GM19455 (cell line): ENCODE measurements around the gene TLL2.

Source experiments
- ATAC-seq: cut with Tn5 transposase; IDR thresholded peaks from one replicate; pipeline ENCODE4 v1.9.1; 2021; ENCODE audit not compliant: unreplicated experiment

TLL2 gene

GRCh38 chr10:96509017-96509641 is 4.6 kb downstream of the TLL2 start:
- no peak for ATAC-seq

DNA sequence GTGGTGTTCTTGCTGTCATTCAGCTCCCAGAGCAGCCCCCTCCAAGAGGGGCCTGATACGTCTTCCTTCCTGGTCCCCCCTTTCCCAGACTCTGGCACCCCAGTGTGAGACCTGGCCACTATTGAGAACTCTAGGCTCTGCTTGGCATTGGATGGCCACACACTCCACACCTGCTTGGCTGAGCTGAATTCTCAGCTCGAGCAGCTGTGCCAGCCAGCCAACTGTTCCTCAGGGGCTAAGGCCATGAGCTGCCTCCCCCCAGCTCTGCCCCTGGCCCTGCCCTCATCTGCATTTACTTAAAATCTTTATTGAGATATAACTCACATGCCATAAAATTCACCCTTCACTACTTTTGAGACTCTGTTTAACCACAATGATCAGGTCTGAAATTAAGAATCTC is 6.7 kb downstream of the TLL2 start:
- no peak for ATAC-seq

DNA sequence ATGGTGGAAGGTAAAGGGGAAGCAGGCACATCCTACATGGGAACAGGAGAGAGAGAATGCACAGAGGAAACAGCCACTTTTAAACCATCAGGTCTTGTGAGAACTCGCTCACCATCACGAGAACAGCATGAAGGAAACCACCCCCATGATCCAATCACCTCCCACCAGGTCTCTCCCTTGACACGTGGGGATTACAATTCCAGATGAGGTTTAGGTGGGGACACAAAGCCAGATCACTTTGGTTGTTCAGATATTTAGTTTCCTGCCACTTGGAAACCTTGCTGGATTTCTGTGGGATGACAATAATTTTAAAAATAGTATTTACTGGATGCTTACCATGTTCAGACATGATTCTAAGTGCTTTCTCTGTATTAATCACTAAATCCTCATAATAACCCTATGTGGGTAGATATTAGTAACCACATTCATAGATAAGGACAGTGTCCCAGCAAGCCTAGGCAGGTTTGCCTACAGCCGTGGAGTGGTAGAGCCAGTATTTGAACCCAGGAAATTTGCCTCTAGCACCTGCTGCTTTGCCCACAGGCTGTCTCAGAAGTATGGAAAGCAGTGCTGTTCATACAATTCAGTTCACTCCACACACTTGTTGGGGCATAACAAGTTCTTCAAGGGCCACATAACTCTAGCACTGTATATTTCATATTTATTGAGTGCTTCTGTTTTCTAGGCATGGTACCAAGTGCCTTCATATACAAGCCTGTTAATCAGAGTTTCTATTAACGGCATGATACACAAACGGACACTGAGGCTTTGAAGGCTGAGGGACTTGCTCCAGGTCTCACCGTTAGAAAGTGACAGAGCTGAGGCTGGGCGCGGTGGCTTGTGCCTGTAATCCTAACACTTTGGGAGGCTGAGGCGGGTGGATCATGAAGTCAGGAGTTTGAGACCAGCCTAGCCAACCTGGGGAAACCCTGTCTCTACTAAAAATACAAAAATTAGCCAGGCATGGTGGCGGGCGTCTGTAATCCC is 8.3 kb downstream of the TLL2 start:
- no peak for ATAC-seq

DNA sequence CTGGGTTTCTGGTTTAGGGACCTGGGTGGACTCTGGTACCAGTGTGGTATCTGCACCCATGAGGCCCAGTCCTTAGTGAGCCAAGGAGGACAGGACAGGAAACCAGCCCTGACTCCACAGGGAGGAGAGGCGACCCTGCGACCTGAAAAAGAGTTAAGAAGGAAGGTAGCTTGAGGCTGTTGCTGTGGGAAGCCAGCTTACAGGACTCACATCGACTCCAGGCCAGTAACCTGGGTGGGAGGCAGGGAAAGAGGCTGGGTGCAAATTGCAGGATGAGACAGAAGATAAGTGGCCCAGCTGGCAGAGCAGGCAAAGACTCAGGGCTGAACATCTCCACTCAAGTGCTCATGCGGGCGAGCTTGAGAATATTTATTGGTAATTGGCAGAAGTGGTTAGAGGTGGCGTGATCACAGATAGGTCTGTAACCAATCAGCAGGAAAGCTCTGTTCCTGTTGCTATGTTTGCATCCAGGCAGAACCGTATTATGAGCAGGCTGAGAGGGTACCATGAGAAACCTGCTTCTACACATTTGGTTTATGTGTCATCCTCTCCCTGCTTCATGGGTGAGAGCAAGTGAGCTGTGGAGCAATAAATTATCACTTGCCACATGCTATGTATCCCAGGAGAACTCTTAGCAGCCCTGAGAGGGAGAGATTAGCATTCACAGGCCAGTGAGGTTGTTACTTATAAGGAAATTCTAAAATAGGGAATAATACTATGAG is 11.0 kb downstream of the TLL2 start:
- no peak for ATAC-seq

GRCh38 chr10:96501985-96502384 is 11.7 kb downstream of the TLL2 start:
- no peak for ATAC-seq

DNA sequence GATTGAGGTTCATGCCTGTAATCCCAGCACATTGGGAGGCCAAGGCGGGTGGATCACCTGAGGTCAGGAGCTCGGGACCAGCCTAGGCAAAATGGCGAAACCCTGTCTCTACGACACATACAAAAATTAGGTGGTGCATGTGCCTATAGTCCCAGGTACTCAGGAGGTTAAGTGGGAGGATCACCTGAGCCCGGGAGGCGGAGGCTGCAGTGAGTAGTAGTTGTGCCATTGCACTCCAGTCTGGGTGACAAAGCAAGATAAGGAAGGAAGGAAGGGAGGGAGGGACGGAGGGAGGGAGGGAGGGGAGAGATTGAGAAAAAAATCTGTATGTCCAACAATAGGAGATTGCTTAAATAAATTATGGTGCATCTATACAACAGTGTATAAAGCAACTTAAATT is 13.2 kb downstream of the TLL2 start:
- no peak for ATAC-seq

GRCh38 chr10:96500050-96500449 is 13.7 kb downstream of the TLL2 start:
- no peak for ATAC-seq

DNA sequence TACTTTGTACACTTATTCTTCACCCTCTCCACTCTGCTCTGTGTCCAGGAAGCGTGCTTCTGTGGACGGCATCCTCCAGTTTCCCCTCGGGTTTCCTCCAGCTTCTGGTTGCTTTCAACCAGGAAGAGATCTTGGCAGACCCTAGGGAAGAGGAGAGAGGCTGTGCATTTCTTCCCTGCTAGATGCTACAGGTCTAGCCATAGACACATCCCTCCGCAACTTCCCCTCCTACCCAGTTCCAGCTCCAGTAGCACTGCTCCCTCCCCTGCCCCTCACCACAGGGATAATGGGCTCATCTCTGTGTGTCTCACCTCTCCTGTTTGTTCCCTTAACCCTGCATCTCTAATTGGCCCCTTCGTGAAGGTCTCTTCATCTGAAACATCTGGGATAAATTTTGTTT is 16.3 kb downstream of the TLL2 start:
- ATAC-seq = no peak

GRCh38 chr10:96496281-96496925 is 17.3 kb downstream of the TLL2 start:
- ATAC-seq = no peak

DNA sequence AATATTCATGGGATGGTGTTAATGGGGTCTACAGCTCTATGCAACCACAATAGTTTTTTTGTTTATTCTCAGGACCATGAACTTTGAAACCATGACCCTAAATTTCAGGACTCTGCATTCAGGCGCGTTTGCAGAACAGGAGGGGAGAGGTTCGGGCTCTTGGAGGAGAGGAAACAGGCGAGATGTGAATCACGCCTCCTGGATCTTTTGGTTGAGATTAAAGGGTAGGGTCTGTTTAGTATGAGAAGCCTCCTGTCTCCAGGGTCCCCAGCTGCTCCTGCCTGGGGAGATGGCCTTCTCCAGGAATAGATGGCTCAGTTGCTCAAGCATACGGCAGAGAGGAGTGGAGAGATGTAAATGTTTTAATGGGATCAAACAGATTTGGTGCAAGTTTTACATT is 18.2 kb downstream of the TLL2 start:
- ATAC-seq = no peak

DNA sequence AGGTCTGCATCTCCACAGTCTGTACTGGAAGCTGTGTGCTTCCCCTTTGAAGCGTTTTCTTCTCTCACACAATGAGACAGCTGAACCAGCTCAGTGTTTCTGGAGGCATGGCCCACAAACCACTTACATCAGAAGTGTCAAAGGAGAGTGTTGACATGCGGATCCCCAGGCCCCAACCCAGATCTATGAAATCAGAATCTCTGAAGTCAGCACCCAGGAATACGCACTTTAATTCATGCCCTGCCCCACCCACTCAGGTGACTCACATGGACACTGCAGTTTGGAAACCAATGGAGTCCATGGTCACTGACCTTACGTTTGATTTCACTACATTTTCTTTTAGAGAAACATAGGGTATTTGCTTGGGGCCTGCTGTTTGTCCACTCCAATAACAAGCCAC is 19.0 kb downstream of the TLL2 start:
- no peak for ATAC-seq

DNA sequence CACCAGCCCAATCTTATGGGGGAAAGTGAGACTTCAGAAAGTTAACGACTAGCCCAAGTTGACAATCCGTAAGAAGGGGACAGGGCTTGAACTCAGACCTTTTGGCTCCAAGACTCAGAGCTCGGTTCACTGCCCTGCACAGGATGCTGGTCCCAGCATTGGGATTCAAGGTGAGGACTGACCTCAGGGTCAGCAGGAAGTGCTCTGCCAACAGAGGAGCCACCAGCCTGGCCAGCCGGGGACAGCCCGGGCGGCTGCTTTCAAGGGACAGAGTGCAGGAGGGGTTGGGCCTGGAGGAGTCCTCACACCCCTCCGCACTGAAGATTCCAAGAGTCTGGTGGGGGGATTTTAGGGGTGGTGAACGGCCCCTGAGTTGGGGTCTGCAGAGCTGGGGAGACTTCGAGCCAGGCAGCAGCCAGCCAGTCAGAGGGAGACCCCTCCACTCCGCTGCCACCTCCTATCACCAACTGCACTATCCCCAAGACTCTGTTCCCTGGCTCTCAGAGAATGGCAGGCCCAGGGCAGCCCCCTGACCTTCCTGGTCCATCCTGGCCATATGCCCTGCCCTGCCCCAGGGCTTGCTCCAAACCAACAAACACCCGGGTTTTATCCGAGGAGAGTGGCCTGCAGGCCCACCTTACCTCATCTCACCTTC is 19.7 kb downstream of the TLL2 start:
- no peak for ATAC-seq

DNA sequence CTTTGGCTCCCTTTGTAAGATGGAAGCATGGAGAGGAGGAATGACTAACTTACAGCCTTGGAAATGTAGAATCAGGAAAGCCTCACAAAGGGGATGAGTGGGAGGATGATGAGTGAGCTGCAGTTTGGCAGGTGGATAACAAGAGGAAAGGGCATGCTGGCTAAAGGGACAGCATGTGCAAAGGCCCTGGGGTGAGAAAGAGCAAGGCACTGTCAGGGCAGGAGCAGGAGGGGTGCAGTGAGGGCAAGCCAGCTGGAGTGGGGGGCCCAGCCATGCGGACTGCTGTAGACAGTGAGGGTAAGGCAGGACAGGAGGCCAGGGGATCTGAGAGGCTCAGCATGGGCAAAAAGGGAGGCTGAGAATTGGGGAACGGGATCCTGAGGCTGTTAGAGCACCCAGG is 20.5 kb downstream of the TLL2 start:
- no peak for ATAC-seq

- ATAC-seq = no peak
These were observed 22.4 kb downstream of the TLL2 start for GRCh38 chr10:96491303-96491702.

DNA sequence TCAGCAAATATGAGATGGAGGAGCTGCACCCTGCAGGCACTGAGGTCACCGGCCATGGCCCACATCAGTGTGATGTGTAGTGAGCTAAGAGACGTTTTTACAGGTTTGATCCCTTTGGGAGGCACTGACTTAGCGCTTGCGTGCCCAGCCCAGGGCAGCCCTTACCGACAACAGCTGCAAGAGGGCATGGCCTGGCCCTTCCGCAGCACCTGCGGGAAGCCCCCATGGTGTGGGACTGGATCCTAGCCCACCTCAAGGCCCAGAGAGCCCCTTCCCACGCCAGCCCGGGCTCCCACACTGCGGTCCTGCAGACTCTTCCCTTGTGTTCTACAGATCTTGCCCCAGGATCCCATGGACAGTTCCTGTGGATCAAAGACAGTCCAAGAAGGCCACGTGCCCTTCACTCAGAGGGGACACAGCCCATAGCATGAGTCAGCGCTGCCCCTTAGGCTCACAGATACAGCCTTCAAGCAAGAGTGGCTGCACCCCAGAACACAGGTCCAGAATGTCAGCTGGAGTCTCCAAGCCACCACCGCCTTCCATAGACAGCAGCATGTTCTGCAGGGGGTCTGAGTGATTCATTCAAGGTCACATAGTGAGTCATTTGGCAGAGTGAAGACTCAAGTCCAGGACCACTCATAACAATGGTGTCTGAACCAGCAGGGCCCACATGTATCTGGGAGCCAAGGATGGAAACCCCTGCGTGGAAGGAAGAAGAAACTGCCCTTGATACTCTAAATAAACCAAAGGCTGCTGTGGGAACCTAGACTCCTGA is 25.4 kb downstream of the TLL2 start:
- no peak for ATAC-seq

GRCh38 chr10:96482815-96483588 is 30.7 kb downstream of the TLL2 start:
- no peak for ATAC-seq

DNA sequence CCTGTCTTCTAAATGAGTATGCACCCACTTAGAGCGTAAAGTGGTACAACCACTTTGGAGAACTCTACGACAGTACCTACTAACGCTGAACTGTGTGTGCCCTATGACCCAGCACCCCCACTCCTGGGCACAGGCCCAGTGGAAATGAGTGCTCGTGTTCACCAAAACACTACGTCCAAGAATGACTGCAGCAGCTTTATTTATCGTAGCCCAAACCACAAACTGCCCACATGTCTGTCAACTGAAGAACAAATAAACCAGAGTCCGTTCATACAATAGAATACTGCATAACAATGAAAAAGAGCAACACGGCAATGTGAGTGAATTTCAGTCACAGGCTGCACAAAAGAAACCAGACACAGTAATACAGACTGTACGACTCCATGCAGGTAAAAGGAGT is 35.4 kb downstream of the TLL2 start:
- ATAC-seq = no peak

DNA sequence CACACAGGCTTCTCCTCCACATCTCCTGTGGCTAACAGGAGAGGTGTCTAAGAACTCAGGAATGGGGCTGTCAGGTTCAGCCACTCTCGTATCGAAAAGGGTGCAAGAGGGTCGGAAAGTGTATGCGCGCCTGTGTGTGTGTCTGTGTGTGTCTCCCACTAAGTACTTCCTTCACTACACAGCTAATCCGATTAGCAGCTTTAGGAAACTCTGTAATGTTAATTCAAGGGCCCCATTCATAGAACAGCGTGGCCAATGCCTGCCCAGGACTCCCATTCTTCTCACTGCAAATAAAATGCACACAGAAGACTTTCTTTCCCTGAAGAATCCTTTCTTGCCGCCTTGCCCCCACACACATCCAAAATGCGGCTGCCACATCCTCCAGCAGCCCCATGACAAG is 39.9 kb downstream of the TLL2 start:
- no peak for ATAC-seq

- ATAC-seq = no peak
These were observed 43.5 kb downstream of the TLL2 start for GRCh38 chr10:96470116-96470743.
